T-helper 1 cell treated with Interleukin-12 subunit alpha and Interleukin-12 subunit beta and Interleukin-4 antibody, amounts not matched to agents 30 ng/mL and 1 ng/mL, for 36 hours (primary cell): ENCODE measurements around the gene HTT. TPM values are rescaled to one million over a fixed set of nuclear protein-coding genes. Genes with fewer than 3 reads are reported as not detected.

Source experiments
- intact Hi-C: fragments of 100-400 bp; cut with micrococcal nuclease; formaldehyde crosslinking; loops from one replicate; pipeline ENCODE4 v1.15.1; 2024
- total RNA-seq: library from RNA; stranded (reverse); gene quantifications from 2 replicates; pipeline ENCODE4 v1.2.3, GENCODE V29; 2022

Gene HTT
- total RNA-seq, 1 donor from 2014 or later: 79.1 TPM

GRCh38 chr4:3212391-3213105 is 138.1 kb downstream of the HTT start:
- intact Hi-C loops: no loop called here

DNA sequence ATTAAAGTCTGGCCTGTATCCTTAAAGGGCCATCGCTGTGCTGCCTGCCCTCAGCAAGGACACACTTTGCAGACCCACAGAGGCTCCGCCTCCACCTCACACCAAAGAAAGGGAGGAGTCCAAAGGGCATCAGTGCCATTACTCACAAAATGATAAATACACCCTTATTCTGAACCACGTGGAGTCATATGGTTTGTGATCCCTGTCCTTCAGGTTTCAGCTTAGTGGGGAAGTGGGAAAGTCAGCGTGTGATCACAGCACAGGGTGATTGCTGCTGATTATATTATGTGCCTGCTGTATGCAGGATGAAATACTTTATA is 138.6 kb downstream of the HTT start:
- intact Hi-C loops: no loop called here

DNA sequence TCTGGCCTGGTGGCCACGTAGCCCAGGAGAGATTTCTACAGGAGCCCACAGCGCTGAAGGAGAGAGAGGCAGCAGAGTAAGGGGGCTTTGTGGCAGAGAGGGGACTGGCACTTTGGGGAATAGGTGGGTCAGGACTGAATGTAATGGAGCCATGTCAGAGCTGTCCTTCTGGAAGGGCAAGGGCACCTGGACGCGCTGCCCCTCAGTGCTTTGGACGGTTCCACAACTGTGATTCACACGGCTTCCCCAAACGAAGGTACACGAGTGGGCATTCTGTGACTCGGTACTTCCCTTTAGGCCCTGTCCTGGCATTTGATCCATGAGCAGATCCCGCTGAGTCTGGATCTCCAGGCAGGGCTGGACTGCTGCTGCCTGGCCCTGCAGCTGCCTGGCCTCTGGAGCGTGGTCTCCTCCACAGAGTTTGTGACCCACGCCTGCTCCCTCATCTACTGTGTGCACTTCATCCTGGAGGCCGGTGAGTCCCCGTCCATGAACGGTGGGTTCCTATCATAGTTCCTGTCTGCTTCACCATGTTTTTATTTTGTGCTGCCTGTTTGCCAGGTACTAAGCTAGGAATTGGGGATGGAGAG is 139.3 kb downstream of the HTT start:
- intact Hi-C loops: no loop called here

DNA sequence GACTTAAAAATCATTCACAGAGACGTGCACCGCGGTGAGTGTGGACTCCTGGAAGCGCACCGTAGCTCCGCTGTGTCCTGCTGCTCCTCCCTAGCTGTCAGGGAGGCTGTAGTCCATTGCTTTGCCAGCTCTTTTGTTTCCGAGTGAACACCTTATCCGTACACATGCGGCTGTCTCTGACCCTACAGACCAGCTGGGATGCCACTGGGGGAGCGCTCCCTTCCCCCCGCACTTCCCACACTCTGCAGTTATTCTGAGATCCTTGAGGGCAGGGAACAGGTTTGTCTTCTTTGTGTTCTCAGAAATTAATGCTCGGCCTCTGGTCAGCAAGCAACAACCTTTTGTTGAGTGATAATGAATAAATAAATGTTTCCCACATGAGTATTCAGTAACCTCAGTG is 140.8 kb downstream of the HTT start:
- intact Hi-C loops: no loop called here

- intact Hi-C loops: no loop called here
Measured at GRCh38 chr4:3215733-3216132, 141.3 kb downstream of the HTT start.

GRCh38 chr4:3217266-3217665 is 142.8 kb downstream of the HTT start:
- intact Hi-C loops: no loop called here

GRCh38 chr4:3217771-3218170 is 143.3 kb downstream of the HTT start:
- intact Hi-C loops: no loop called here

GRCh38 chr4:3218824-3219760 is 144.6 kb downstream of the HTT start:
- intact Hi-C loops: no loop called here

GRCh38 chr4:3219761-3220475 is 145.4 kb downstream of the HTT start:
- intact Hi-C loops: no loop called here

DNA sequence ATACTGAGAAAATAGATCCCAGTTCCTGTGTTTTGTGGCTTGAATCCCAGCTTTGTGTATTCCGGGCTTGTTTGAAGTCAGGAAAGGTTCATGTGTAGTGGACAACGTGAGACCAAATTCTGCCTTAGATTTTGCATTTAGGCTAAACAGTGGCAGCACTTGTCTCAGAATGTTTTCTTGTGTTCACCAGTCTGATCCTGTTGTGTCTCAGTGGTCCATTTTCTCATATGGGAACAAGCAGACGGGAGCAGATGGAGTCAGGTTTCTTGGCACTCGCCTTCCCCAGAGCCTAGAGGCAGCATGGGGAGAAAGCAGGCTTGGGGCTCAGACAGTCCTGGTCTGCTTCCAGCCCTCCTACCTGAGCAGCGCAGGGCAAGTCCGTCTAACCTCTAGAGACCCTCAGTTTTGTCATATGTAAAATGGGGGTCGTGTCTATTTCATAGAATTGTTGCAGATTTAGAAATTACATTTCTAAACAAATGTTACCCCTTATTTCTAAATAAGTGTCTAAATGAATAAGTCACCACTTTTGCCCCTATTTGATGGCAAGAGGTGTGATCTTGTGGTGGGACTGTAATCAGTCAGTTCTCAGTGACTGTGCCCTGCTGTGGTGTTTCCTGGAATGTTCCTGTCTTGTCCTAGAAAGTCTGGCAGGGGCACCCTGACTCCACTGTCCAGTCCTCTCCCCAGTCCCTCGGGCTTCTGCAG is 146.1 kb downstream of the HTT start:
- intact Hi-C loops: no loop called here

GRCh38 chr4:3221184-3221494 is 146.7 kb downstream of the HTT start:
- intact Hi-C loops: no loop called here

DNA sequence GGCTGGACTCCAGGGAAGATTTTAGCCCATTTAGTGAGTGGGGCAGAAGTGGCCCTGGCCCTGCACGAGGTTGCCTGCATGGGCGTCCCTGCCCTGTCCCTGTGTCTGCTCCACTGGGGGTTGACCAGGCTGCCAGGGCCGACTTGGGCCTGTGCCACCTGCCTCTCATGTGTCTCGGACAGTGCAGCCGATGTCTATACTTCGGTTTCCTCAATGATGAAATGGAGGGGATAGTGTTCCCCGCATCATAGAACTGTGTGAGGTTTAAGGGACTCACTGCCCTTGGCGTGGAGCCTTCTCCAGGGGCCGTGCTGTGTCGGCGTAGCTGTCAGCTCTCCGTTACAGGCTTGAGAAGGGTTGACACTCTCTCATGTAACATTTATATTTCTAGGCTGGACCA is 147.5 kb downstream of the HTT start:
- intact Hi-C loops: no loop called here

GRCh38 chr4:3223346-3223745 is 148.9 kb downstream of the HTT start:
- intact Hi-C loops: no loop called here

GRCh38 chr4:3223956-3224748 is 149.7 kb downstream of the HTT start:
- intact Hi-C loops: no loop called here

DNA sequence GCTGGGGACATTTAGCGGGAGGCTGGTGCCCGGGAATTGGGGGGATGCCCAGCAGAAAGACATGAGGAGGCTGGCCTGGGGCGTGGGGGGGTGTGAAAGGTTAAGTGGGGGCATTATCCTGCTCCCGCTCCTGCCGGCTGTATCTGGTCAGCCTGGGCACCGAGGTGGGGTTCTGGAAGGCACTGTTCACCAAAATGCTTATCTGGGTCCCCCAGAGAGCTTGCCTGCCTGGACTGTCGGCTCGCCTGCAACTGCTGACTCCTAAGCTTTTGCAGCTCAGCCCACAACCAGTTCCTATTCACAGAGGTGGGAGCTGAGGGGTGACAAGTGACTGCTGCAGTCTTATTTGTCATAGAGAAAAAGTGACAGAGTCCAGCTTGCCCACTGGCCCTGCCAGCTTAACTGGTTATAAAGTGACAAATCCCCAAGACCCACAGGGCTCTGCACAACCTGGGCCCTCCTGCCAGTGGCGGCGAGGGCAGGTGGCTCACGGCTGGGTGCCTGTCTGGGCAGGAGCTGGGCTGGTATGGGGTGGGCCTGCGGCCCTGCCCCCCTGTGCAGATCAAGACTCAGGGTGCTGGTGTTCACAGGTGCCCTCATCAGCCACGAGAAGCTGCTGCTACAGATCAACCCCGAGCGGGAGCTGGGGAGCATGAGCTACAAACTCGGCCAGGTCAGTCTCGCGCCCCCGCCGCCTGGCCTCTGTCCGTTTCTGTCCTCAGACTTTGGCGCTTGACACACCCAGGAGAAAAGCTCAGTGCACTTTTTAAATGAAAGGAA is 150.8 kb downstream of the HTT start:
- intact Hi-C loops: no loop called here

DNA sequence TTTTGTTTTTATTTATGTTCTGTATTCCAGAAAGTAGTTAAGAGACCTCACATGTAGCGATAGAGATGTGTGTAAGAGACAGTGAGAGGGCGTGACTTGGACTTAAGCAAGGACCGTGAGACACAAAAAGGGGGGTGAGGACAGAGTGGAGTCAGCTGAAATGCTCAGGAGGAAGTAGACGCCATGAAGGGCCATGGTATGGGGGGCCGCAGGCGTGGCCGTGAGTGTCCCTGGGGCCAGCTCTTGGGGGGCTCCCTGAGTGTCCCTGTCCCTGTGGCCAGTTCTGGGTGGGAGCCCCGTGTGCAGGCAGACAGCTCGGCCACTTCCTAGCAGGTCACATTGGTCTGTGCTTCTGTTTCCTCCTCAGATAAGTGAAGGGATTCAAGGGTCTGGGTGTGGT is 151.5 kb downstream of the HTT start:
- intact Hi-C loops: no loop called here

DNA sequence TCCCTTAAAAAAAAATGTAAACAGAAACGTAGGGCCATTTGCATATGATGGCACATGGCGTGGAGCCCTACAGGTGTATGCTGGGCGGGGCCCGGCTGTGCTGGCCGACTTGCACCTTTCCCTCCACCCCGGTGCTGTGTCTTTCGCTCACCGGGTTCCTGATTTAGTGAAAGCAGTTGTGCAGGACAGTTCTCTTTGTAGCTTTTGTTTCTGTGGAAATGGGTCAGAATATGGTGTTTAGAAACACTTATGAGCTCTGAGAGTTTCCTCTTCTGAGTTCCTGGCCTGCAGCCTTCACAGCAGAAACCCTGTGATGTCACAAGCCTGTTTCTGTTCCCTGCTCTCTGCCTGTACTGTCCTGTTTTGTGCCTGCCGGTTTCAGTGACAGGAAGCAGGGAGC is 152.0 kb downstream of the HTT start:
- intact Hi-C loops: no loop called here

DNA sequence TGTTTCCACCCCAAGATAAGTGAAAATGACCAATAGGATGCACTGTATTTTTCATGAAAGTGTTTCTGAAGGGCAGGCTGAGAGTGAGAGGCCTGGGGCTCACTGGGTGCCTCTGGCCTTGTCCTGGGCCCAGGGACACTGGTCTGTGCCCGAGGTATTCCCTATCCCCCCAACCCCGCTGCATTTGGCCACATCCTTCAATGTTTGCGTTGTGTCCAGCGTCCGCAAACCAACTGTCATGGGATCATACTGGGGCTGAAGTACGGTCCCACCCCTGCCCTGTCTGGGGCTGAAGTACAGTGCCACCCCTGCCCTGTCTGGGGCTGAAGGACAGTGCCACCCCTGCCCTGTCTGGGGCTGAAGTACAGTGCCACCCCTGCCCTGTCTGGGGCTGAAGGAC is 152.5 kb downstream of the HTT start:
- intact Hi-C loops: no loop called here

- intact Hi-C loops: no loop called here
Measured at GRCh38 chr4:3227878-3228675, 153.6 kb downstream of the HTT start.
